SU-DHL-6 (cell line): ENCODE data around the gene TMEM237.

Experiments used
- CTCF ChIP-seq: fragments of 200-600 bp; sonication (generic); IDR thresholded peaks from one replicate; pipeline ENCODE4 v1.5.1; 2017; ENCODE audit warnings: antibody characterized with exemption, mild to moderate bottlenecking, low read length, moderate library complexity; ENCODE audit not compliant: insufficient read depth, poor library complexity, severe bottlenecking
- EZH2phosphoT487 ChIP-seq: fragments of 200-600 bp; sonication (generic), shearing (Covaris generic); conservative IDR thresholded peaks from 2 replicates; pipeline ENCODE4 v1.6.1; 2018; ENCODE audit warnings: mild to moderate bottlenecking, antibody characterized with exemption, low read length, moderate library complexity, mixed read lengths

- TF ChIP-seq CTCF (no peak), EZH2phosphoT487 (no peak)
Observed at GRCh38 chr2:201580486-201580885, 62.8 kb downstream of the TMEM237 start.
